Activated T-cell treated with anti-CD3 and anti-CD28 coated beads for 1 hour (primary cell): ENCODE measurements around the gene IL17REL.
A peak's percentile ranks its signal among the peaks of the same experiment; 100 is the strongest.

Source experiments
- DNase-seq: peaks from one replicate; pipeline ENCODE4 v3.0.0-alpha.2; 2020; ENCODE audit warnings: low read depth

Gene IL17REL

DNA sequence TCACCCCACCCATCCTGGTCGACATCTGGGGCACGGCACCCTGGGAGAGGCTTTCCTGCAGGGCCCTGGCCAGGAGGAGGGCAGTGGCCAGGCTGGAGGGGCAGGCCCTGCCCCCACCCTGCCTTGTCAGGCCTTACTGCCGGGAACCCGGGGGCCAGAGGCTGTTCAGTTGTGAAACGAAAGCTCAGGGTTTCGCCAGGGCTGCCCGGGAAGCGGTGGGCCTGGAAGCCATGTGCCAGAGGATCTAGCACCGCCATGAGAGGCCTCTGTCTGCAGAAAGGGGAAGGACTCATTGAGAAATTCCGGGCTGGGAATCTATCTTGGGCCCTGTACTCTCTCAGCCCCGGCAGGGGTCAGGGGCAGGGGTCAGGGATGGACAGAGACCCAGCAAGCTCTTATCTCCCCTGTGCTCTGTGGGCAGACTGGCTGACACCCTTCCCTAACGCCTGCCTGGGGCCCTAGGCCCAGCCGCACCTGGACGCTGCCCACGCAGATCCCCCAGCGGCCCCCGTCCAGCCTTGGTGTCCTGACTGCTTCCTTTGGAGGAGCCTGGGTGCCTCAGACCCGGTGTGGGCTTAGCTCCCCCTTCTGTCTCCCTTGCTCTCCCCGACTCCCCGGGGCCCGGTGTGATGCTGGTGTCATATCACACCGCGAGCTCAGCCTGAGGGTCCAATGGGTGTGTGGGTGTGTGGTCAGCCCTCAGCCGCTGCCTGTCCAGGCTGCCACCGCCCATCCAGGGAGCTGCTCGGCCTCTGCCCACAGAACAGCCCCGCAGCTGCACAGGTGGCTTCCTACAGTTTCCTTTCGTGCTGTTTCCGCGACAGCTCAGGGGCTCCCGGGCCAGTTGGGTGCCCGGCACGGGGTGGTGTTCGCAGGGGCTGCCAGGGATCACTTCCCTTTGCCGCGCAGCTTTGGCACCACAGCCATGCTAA, 45.5 kb downstream of the IL17REL start:
- no peak for DNase-seq

- DNase-seq, result no peak
These were observed 46.4 kb downstream of the IL17REL start for GRCh38 chr22:49966041-49966773.

DNA sequence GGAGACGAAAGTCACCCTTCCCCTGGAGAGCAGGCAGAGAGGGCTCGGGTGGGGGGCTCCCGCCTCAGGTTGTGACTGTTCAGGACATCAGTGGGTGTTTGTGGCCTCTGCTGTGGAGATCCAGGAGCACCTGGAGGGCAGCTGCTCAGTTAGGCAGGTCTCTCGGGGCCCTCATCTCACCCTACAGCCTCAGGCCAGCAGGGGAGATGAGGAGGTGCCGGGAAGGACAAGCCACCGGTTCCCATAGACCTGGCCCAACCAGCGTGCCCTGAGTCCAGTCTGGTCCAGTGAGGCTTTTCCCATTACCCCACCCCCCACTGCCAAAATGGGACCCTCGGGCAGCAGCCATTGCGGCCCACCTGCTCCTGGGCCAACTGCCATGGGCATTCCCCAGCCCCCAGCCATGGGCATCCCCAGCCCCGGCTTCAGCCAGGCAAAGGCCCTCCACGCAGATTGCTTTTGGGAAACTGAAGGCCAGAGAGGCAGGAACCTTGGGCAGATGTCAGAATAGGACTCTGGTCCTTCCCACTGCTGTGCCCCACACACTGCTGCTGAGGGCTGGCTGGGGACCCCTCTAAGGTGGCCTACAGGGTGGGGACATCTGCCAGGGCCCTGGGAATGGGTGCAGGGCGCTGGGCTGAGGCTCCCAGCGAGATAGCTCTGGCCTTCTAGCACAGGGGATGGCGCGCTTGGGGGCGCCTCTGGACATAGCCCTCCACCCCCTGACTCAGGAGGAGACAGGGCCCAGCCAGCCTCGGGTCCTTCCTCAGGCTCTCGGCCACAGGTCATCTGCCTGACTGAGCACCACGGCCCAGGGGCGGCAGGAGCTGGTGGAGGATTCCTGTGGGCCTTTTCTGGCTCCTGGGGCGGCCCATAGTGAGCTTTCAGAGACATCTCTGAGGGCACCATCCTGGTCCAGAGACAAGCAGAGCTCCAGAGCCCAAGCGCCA, 47.2 kb downstream of the IL17REL start:
- DNase-seq, result no peak

DNA sequence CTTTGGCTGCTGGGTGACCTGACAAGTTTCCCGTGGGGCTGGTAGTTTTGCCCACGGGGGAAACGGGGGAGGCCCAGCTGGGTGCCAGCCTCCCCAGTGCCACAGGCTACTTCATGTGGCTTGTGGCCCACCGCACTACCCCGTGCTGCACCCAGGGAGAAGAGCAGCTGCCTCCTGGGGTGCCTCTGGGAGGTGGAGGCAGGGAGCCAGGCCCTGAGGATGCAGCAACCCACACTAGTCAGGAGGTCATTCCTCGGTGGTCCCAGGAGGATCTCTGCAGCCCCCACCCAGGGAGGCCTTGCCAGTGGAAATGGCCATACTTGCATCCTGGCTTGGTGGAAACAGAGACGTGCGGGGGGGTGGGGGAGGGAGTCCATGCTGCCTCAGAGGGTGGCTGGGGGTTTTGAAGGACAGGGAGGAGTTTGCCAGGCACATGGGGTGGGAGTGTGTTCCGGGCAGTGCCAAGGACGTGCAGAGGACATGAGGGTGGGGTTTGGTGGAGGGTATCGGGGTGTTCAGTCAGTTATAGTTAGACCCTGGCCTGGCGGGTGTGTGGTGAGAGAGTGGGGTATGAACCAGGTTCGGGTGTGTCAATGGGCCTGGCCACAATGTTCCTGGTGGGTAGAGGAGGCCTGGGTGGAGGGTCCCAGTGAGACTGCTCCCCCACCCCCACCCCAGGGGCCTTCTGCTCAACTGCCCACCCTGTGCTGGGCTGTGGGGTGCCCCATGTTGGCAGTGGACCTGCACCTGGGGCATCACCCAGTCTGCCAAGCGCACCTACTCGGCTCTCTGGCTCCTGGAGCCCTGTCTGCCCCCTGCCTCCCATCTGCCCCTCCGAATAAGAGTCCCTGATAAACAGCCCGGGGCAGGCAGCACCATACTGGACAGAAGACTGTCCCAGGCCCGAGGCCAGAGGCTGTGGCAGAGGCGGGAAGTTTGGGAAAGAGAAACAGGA, 48.2 kb downstream of the IL17REL start:
- no peak for DNase-seq

- DNase-seq, result no peak
These were observed 48.9 kb downstream of the IL17REL start for GRCh38 chr22:49963647-49964026.

- no peak for DNase-seq
These were observed 49.6 kb downstream of the IL17REL start for GRCh38 chr22:49962751-49963646.

DNA sequence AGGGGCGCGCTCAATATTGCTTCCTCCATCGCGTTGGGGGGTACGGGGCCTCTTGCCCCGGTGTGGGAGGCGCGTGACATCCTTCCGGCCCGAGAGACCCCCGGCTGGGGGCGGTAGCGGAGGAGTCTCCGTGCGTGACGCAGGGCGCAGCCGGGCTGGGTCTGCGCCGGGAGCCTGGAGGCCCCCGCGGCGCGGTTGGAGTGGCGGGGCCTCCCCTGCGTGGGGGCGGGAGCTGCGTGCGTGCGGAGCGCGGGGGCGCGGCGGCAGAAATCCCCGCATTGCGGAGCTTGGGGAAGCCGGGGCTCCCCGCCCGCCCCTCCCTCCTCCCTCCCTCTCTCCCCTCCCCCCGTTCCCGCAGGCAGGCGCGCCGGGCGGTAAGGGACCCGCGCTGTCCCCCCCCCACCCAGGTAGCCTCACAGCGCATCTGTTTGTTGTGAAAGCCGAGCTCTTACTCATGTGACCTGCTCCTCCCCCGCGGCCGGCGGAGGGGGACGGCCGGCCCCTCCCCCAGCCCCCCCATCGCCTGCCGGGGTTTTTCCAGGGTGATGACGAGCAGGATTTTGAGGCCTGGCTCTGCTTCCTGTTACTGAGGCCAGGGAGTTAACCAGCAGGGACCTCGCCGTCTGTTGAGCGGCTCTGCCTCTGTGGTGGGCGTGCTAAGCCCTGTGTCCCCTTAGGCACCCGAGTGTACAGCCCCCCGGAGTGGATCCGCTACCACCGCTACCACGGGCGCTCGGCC, 50.4 kb downstream of the IL17REL start:
- peak; percentile 68 for DNase-seq

GRCh38 chr22:49961601-49962011, 51.0 kb downstream of the IL17REL start:
- DNase-seq, result no peak

DNA sequence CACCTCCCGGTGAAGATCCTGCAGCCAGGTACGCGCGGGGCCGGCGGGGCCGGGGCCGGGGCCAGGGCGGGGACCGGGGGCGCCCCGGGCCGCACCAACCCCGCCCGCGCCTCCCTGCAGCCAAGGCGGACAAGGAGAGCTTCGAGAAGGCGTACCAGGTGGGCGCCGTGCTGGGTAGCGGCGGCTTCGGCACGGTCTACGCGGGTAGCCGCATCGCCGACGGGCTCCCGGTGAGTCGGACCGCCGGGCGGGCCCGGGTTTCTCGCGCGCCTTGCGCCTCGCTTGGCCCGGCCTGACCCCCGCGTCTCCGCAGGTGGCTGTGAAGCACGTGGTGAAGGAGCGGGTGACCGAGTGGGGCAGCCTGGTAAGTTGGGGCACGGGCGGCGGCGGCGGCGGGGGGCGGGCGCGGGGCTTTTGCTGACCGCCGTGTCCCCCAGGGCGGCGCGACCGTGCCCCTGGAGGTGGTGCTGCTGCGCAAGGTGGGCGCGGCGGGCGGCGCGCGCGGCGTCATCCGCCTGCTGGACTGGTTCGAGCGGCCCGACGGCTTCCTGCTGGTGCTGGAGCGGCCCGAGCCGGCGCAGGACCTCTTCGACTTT, 51.5 kb downstream of the IL17REL start:
- DNase-seq, result no peak

DNA sequence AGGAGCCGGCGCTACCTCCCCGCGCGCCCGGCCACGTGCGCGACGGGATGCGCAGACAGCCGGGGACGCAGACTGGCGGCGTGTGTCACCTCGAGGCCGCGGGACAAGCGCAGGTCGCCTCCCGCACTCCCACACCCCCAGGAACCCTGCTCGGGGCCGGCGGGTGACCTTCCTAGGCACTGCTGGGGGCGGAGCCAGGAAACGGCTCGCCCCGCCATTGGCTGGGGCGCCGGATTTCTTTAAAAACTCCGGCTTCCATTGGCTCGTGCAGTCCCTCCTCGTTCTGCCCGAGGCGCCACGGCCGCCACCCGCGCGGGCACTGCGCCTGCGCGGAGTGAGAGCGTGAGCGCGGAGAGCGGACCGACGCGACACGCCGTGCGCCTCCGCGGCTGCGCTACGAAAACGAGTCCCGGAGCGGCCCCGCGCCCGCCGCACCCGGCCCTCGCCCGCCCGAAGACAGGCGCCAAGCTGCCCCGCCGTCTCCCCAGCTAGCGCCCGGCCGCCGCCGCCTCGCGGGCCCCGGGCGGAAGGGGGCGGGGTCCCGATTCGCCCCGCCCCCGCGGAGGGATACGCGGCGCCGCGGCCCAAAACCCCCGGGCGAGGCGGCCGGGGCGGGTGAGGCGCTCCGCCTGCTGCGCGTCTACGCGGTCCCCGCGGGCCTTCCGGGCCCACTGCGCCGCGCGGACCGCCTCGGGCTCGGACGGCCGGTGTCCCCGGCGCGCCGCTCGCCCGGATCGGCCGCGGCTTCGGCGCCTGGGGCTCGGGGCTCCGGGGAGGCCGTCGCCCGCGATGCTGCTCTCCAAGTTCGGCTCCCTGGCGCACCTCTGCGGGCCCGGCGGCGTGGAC, 52.2 kb downstream of the IL17REL start, which contains the start of gene PIM3:
PIM3 (plus strand) TSS at position 614 of the 846 bp plus-strand sequence; CDS start at position 790, 176 bp downstream.
- peak; percentile 80 for DNase-seq

DNA sequence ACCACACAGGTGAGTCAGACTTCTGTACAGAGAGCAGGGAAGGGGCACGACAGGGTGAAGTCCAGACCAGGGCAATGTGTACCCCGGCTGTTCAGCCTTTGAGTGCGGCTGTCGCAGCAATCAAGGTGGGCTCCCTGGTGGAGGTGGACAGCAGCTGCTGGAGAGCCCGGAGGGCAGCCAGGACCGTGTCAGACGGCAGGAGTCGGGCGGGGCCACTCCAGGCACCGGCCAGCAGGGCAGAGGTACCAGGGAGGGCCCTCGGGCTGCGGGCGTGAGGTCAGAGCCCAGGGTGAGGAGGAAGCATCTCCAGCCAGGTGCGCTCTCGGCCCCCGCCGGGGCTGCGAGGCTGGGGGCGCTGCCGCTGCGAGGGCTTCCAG, 52.8 kb downstream of the IL17REL start:
- no peak for DNase-seq

DNA sequence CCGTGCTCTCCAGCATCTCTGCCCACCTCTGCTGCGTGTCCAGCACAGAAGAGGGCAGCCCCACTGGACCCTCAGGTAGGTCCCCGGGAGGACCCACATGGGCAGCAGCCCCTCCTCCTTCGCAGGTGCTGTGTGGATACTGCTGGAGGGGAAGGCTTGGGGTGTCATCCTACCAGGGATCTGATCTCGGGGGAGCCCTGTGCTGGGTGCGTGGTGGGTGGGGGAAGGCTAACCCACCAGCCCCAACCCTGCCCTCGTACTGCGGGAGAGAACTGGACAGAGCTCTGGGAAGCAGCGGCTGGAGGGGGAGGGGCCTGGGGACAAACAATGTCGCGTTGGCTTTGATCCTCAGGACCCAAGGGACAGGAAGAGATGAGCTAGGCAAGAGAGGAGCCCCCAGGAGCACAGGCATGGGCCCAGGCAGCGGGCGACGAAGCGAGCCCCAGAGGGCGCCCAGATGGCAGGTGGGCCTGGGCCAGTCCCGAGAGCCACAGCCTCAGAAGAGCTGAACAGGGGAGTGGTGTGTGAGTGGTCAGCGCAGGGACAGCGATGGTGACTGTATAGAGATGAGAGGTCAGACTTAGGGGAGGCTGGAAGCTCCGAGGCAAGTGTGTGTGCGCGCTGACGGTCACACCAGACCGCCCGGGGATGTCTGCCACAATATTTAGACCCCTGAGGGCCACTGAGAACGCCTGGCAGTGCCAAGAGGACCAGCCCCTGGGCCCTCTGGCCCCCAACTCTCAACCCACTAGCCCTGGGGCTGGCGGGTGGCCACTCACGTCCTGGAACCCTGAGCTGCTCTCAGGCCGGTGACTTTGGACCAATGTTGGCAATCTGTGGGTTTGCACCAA, 53.4 kb downstream of the IL17REL start:
- no peak for DNase-seq

DNA sequence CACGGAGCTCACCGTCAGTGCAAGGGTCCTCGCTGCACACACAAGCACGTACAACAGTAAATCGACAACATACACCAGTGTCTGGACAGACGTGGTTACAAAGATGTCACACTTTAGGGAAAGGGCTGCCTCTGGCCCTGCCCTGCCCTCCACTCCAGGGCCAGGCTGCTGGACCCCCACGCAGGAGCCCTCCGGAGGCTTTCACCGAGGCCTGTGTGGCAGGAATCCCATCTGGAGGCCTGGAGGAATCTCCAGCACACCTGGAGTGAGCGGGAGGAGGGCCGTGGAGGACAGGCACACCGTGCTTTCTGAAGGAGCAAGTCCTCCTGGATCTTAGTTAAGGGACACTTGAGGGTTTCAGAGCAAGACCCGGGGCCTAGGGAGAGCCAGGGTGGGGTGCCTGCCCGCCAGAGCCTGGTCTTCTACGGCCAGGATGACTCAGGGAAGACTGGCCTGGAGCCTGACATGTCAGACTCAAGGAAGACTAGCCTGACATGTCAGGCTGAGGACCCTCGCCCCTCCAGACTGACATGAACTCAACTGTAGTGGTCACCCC, 54.1 kb downstream of the IL17REL start:
- no peak for DNase-seq

DNA sequence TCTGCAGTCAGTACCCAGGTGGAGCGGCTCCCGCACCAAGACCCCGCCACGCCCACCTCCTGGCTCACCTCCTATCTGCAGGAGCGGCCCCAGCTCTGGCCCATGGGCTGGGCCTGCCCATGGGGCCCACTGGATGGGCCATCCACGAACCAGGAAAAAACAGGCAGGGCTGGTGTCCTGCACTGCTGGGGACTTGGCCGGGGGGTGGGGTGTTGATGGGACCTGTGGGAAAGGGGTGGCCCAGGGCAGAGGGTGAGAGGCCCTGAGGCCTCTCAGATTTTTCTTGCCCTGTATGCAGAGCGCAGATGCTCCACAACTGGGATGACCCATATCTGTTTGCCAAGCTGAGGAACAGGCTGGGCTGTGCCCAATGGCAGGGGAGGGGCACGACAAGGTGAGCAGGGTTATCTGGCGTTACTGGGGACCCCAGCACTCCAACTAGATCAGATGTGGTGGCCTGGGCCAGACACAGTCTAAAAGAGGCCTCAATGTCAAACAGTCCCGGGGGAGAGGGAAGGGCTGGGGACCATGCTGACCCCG, 54.7 kb downstream of the IL17REL start:
- no peak for DNase-seq

GRCh38 chr22:49956914-49957825, 55.4 kb downstream of the IL17REL start:
- no peak for DNase-seq
